ENCODE results near the gene RIMKLA.

RIMKLA gene

DNA sequence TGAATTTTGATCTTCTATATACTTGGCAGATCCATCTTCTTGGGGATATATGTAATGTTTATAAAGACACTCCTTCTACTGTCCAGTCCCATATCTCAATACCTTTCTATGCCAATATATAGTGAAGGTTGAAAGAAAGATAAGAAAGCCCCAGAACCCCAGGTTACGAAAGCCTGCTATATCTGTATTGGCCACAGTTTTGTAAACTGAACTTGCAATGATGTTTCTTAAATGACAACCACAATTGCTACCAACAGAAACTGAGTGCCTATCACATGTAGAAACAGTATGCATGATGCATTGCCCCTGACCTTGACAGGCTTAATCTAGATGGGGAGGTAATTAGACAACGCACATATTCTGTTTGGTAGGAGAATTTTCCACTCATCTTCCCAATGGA, 7.8 kb upstream of the RIMKLA start:
- no peak for DNase-seq

DNA sequence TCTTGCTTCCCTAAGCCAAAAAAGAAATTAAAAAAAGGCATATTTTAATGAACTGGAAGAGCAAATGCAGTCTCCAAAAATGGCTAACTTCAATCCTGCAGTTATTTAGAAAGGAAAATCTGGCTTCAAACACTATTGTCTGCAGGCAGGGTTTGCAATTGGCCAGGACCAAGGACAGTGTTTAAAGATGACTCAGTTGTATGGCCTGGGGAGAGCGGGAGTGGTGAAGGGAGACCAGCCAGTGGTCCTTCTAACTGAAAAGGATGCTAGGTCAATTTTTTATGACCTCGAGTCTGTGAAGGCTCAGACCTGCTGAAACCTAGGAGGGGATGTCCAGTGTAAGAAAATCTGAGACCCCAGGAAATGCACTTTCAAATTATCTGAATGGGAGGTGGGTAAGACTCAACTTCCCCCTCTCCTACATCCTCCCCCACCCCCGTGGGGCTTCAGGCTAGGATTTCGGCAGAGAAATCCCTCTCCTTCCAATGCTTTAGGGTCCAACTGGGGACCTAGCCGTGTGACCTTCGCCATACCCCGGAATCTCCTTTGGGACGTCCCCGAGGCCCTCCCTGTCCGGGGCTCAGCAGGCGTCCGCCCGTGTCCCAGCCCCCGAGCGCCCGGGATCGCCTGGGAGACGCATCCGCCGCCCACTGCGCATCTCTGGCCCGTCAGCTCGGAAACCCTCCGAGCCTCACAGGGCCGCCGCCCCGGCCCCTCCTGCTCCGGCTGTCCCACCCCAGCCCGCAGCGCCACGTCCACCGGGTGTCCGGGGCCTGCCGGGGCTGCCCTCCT, 602 bp upstream of the RIMKLA start:
- peak; percentile 47 for DNase-seq

DNA sequence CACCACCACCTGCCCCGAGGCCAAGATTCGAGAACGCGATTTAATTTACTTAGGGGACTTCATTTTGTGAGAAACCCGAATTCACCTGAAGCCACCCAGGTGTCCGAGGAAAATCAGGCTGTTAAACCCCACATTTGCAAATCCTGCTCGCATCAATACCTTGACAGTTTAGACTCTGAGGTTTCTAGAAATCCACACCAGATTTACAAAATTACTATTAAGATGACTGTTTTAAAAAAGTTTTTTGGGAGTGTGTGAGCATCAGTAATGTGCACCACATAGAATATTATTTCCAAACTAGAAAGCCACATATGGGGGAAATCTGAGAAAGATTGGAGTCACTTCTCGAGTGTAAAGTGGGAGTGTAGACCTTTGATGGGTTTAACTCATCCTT, 685 bp downstream of the RIMKLA start:
- DNase-seq, result no peak

DNA sequence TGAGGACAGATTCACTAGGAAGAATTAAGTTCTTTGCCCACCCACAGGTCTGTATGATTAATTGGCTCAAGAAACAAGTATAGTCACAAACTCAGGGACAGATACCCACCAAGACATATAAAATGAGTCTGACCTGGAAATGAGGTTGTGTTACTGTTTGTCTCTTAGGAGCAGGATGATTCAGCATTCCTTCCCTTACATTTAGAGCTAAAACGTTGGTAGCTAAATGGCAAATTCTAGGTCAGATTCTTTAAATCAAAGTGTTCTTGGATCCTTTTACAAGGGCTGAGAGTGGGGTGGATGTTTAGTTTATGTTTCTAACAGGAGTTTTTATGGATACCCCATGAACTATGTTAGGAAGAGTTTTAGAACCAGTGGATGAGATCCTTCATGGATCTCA, 4.7 kb downstream of the RIMKLA start:
- no peak for DNase-seq

- no peak for DNase-seq
Observed at GRCh38 chr1:42386051-42386450, 5.5 kb downstream of the RIMKLA start.

DNA sequence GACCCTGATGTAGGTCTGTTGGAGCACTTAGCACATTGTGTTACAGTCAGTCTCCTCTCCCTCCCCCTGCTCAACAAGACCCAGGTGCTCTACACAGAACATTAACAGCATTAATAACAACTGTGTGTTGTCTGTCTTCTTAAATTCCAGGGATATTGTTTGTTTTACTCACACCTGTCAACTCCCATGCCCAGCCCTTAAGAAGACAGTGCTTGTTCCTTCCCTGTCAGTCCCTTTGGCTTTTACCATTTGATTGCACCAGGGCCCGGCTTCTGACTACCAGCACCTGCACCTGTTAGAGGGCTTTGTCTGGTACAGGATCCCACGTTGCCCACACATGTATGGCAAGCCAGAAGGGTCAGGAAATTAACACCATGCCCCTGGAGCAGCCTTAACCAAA, 11.7 kb downstream of the RIMKLA start:
- DNase-seq, result no peak

GRCh38 chr1:42392967-42393848, 12.6 kb downstream of the RIMKLA start:
- DNase-seq, result no peak

- no peak for DNase-seq
Observed at GRCh38 chr1:42399315-42400100, 18.9 kb downstream of the RIMKLA start.

DNA sequence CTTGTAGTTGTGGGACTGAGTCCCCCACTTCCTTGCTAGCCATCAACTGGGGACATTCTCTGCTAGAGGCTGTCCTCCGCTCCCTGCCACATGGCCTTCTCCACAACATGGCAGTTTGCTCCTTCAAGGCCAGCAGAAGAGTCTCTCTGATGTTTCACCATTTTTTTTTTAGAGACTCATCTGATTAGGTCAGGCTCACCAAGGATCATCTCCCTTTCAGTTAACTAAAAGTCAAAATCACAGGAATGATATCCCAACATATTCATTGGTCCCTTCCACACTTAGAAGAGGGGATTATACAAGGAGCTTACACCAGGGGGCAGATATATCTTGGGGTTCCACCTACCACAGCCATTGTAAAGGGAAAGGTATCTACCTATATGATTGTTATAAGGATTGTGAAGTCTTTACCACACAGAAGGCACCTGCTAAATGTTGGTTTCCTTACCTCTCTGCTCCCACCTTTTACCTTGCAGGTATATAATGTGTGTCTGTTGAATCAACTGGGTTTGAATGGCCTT, 23.3 kb downstream of the RIMKLA start:
- no peak for DNase-seq

- no peak for DNase-seq
Observed at GRCh38 chr1:42414551-42415496, 34.2 kb downstream of the RIMKLA start.

DNA sequence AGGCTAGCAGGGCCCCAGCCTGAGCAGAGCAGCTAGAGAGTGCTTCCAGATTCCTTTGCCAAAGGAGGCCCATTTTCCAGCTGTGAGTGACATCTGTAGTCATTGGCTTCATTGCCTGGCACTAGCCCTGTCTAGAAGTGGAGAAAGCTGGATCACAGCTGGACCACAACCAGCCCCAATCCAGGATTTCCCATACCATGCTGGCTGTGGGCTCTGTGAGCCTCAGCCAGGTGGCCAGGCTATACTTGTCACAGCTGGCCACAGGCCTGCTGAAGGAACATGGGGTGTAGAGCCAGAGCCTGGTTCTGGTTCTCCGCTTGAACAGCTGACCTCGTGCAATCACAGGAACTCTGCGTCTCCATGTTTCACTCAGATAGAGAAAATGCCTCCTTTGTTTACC, 36.6 kb downstream of the RIMKLA start:
- peak; percentile 58 for DNase-seq

DNA sequence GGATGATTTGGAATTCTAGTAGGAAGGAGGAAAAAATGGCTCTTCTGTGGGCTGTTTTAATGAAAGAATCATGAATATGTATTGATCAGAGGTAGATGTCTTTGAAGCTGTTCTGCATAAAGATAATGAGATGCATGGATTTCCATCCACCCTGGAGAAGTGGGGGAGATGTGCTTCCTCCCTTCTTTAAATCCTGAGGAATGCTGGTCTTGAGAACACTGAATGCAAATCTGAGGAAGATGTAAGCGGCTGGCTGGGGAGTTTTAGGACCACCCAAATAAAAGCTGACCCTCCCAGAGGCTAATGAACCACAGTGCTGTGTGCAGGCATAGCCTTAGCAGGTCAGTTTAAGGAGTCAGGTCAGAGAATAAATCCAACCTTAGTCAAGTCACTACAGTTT, 37.9 kb downstream of the RIMKLA start:
- no peak for DNase-seq

DNA sequence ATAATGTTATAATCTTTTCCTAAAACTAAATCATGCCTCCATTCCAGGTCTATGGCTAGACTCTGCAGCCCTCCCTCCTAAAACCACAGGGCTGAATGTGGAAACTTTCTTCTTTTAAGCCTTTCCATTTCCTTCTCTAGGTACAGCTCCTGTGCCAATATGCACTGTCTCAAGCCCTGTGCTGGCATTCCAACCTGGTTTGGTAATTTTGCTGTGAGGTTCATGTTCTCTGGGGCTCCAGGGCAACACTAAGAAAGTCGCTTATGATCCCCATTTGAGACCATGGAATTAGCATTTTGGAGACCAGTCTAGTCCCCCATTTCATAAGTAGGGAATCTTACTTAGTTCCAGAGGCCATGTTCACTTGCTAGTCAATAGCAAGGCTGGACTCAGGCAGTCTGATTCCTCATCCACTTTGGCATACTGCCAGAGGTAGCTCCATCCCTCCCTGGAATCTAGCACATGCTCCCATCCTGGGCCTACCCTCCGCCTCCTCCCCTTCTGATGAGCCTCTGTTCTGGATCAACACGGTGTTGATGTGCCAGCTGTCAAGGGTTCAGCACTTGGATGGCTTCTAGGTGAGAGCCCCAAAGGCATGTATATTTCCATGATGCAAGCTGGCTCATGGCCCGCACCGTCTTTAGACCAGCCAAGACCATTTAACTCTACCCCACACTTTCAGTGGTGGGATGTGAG, 38.7 kb downstream of the RIMKLA start:
- DNase-seq, result peak; percentile 85

DNA sequence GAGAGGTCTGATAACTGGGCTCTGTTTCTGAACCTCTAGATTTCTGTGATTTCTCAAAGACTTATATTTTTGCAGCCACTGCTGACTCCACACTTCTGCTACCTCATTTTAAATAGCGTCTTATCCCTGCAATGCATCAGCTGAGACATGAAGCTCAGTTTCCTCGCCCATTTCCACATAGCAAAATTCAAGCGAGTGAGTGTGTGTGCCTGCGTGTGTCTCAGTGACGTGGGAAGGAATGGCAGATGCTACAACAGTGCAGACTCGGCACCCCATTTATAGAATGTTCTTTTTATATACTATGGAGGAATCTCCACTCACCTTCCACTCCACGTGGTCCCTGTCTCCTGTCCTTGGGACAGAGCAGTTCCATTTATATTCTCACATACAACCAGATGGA, 39.5 kb downstream of the RIMKLA start:
- DNase-seq, result peak; percentile 45

- peak; percentile 85 for DNase-seq
Observed at GRCh38 chr1:42420911-42421585, 40.5 kb downstream of the RIMKLA start.

- DNase-seq, result no peak
Observed at GRCh38 chr1:42422737-42423136, 42.1 kb downstream of the RIMKLA start.

- no peak for DNase-seq
Observed at GRCh38 chr1:42423681-42424080, 43.1 kb downstream of the RIMKLA start.

DNA sequence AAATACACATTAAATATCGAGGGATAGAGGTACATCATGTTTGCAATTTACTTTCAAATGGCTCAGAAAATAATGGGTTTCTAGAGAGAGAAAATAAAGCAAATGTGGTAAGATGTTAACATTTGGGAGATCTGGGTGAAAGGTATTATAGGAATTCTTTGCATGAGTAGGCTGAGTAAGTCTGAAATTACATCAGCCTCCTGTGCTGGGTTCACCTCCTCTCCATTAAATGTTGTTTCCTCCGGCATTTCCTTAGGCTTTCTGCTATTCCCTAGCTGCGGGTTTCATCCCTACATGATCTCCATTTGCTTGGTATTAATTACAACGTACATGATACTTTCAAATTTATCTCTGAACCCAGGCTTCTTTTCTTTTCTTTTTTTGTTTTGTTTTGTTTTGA, 43.6 kb downstream of the RIMKLA start:
- no peak for DNase-seq

DNA sequence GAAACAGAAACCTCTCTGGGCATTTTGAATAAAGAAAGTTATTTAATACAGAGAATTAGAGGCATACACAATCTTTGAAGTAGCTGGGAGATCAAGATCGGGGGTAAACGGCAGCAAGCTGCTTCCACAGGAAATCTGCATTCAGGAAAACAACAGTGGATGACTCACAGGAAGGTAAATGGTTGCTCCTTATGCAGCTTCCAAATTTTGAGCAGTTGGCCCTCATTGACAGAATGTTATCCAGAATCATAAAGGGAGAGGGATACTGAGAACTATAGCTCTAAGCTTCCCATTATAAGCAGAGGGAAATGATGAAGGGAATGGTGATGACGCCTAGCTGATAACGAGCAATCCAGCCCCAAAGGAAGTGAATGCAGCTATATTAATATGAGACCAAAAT, 46.6 kb downstream of the RIMKLA start:
- no peak for DNase-seq

DNA sequence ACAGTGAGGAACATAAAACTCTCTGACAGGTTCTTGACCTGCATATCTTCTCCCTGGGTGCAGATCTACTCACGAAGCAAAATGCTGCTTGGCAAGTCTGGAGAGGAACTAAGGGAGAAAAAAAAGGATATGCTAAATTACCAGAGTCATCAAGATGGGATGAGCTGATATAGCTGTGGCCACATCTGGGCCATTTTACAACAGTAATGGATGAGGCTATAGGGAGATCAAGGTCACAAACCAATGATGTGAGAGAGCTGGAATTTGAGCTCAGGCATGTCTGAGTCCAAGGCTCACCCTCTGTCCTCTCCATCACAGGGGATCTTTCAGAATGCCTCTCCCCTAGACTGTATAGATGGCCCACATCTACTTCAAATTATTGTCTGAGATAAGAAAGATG, 49.0 kb downstream of the RIMKLA start:
- no peak for DNase-seq
